ENCODE data around the gene CD7.

The CD7 gene

DNA sequence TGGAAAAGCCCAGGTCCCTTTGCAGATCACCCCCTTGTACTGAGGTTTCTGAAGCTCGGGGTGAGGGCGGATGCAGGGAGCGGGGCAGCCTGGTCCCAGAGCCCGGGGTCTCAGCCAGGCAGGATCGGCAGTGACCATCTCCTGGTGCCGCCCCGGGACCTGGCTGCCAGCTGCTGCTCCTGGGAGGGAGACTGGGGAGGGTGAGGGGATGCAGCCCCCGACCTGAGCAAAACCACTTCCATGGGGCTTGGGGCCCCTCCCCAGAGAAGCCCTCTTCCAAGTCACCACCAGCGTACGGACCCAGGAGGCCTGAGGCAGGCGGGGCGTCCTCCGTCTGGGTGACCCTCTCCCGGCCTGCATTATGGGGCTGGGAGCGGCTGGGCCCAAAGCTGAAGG, 14.8 kb downstream of the CD7 start:
- no peak for DNase-seq
- in situ Hi-C loops (cut with MboI; ENCODE audit: low pct_unique_long_range_greater_than_20kb, low sequenced_read_pairs), result no loop called here

DNA sequence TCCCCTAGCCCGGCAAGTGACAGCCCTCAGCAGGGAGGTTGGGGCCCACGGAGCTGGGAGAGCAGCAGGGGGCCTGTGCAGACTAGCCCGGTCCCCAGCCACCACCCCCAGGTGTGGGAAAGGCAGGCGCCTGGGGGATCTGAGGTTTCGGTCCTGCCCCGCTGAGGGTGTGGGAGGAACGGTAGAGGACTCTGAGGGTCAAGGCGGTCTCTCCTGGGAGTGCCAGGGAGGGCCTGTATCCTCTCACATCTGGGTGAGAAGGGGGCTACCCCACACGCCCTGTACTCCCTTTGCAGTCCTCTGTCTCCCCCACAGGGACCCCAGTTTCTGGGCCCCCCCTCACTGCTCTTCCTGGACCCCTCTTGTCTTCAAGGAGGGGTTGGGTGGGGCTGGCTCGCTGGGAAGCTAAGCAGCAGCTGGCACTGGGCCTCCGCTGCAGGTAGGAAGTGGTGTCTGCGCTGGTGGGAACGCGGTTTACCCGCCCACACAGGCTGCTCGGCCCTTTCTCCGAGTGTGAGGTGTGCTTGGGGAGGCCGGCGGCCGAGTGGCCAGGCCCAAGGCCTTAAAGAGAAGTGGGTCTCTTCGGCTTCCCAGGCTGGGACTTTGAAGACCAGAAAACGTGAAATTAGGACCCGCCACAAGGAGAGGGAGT, 15.4 kb downstream of the CD7 start:
- peak; percentile 43 for DNase-seq
- in situ Hi-C loops (cut with MboI; ENCODE audit: low pct_unique_long_range_greater_than_20kb, low sequenced_read_pairs), result no loop called here

DNA sequence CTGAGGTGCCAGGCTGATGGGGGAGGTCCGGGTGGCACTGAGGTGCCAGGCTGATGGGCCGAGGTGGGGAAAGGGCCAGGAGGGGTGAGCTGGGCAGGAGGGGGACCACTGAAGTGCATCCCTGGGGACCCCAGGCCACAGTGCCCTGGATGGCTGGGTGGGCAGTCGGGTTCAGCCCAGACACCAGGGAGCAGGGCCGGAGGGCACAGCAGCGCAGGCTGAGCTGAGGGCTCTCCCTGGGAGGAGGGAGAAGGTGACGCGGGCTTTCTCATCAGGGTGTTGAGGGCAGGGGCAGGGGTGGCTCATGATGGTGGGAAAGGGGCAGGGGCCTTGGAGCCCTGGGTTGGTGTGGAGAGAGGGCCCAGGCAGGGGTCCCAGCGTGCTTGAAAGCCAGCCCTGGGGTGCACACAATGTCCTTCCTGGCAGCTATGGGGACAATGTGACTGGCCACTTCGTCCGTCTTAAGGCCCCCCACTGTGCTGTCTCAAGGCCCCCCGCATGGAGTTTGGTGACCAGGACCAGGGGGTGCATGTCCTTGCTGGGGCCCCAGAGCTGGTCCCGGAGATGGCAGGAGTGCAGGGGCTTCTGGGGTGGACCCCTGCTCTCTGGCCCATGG, 16.0 kb downstream of the CD7 start:
- no peak for DNase-seq

DNA sequence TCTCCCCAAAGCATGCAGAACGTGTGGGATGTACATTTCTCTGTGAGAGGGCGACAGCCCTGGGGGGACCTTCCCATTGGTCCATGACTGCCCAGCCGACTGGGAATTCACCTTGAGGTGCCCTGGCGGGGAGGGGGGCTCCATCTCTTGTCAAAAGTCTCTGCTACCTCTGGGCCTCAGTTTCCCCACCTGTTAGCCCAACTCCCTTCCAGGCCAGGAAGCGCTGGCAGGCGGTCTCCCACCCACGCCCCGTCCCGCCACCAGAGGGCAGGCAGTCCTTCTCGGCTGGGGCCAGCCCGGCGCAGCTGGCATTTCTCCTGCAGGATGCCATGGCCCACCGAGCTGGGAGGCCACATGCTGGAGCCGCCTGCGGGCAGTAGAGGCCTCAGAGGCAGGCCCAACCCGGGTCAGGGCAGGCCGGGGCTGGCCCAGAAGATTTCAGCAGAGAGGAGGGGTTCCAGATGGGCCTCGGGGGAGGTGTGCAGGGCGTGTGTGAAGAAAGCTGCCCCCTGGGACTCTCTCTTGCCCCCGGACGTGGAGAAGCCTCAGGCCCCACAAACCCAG, 16.6 kb downstream of the CD7 start:
- peak; percentile 49 for DNase-seq
- in situ Hi-C loops (cut with MboI; ENCODE audit: low pct_unique_long_range_greater_than_20kb, low sequenced_read_pairs), result no loop called here

More for the DNA sequence above, 16.0 kb downstream of the CD7 start:
- in situ Hi-C loops (cut with MboI; ENCODE audit: low pct_unique_long_range_greater_than_20kb, low sequenced_read_pairs), result no loop called here

DNA sequence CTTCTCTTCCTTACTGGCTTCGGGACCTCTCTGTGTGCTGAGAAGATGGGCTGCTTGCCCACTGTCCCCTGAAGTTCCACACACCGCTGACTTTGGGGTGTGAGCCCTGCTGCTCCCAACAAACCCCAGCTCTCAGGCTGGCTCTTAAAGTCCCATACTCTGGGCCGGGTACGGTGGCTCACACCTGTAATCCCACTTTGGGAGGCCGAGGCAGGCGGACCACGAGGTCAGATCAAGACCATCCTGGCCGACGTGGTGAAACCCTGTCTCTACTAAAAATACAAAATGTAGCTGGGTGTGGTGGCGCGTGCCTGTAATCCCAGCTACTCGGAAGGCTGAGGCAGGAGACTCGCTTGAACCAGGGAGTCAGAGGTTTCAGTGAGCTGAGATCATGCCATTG, 17.2 kb downstream of the CD7 start:
- in situ Hi-C loops (cut with MboI; ENCODE audit: low pct_unique_long_range_greater_than_20kb, low sequenced_read_pairs), result no loop called here
- DNase-seq, result no peak

DNA sequence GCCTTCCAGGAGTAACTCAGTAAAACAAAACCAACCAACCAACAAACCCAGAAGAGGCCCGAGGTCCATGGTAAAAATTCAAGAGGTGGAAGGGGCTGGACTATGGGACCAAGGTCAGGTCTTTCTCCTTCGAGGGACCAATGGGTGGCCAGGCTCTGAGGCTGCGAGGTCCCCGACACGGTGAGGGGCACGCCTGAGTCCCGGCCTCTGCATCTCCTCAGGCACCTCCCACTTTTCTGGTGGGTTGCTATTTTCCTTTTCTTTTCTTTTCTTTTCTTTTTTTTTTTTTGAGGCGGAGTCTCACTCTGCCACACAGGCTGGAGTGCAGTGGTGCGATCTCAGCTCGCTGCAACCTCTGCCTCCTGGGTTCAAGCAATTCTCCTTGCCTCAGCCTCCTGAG, 18.0 kb downstream of the CD7 start:
- DNase-seq, result no peak
- in situ Hi-C loops (cut with MboI; ENCODE audit: low pct_unique_long_range_greater_than_20kb, low sequenced_read_pairs), result no loop called here

DNA sequence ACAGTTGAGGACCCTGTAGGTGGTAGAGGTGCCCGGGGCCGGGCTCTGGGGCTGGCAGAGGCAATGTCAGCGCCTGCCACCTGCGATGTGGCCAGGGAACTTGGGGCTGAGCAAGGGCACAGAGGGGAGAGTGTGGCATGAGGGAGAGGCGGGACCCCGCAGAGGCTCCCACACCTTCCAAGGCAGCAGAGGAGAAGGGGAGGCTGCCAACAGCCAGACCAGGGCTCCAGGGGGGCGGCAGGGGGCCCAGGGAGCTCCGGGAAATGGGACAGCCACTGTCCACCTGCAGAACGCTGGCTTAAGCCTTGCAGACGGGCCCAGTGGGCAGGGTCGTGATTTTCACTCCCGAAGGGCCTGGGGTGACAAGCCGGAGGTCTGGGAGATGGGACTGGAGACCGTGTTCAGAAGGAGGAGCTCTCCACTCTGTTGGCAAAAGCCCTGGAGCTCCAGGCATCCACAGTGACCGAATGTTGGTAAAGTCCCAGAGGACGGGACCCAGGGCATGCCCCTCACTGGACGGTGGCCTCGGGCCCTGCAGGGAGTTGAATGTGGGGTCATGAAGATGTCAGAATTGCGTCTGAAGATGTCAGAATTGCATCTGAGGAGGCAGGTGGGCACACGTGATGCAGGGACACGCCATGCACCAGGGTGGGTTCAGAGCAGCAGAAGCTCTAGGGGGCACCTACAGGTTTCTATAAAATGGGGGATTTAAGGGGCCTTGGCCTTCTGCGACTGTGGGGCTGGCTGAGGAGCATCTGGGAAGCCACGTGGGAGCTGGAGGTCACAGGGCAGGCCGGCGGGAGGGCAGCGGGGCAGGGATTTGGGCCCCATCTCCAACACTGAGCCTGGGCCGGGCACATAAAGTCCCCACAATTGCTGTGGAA, 18.6 kb downstream of the CD7 start:
- no peak for DNase-seq
- in situ Hi-C loops (cut with MboI; ENCODE audit: low pct_unique_long_range_greater_than_20kb, low sequenced_read_pairs), result no loop called here

DNA sequence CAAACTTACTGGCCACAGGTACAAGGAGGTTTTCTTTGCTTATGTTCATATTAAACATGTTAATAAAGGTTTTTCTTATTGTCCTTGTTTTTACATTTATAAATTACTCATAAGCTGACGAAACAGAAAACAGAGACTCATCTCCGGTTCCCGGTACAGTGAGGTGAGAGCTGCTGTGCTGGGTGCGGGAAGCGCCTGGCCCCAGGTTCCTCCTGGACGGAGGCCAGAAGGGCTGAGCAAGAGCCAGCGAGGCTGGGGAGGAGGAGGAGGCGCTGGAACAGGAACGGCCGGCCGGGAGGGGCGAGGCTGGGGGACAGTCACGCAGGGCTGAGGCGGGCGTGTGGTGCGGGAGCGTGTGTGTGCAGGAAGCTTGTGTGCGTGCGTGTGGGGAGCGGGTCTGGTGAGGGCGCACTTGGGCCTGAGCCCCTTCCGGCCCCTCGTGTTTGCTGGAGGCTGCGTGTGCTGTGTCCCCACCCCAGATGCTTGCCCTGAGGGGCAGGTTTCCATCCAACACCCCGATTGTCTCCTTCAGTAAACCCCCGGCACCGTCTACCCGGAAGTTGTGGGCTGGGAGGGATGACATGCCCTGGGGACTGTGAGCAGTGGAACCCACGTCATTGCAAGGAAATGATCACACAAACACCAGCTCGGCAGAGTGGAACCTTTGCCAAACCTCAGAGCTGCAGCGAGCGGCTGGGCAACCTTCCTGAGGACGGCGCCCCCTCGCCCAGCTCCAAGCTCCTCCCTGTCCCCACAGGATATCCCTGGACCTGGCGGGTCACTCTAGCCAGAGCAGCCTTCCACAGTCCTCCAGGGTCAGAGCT, 19.5 kb downstream of the CD7 start:
- in situ Hi-C loops (cut with MboI; ENCODE audit: low pct_unique_long_range_greater_than_20kb, low sequenced_read_pairs), result no loop called here
- DNase-seq, result peak; percentile 95

DNA sequence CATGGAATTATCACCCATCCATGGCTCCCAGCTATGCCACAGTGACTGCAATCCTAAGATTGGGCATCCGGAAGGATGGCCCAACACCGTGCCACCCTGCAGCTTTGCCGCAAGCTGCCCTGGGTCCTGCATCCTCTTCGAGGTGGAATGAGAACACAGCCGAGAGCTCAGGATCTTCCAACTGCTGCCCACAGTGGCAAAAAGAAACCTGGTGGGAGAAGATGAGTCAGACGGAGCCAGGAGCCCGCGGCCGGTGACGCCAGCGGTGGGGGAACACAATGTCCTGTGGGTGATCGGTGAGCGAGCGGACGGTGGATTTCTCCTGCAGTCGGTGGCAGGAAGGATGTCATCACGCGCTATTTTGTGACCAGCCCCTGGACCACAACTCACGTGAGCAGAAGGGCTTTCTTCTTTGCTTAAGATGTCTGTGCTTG, 20.1 kb downstream of the CD7 start:
- in situ Hi-C loops (cut with MboI; ENCODE audit: low pct_unique_long_range_greater_than_20kb, low sequenced_read_pairs), result no loop called here
- DNase-seq, result no peak

DNA sequence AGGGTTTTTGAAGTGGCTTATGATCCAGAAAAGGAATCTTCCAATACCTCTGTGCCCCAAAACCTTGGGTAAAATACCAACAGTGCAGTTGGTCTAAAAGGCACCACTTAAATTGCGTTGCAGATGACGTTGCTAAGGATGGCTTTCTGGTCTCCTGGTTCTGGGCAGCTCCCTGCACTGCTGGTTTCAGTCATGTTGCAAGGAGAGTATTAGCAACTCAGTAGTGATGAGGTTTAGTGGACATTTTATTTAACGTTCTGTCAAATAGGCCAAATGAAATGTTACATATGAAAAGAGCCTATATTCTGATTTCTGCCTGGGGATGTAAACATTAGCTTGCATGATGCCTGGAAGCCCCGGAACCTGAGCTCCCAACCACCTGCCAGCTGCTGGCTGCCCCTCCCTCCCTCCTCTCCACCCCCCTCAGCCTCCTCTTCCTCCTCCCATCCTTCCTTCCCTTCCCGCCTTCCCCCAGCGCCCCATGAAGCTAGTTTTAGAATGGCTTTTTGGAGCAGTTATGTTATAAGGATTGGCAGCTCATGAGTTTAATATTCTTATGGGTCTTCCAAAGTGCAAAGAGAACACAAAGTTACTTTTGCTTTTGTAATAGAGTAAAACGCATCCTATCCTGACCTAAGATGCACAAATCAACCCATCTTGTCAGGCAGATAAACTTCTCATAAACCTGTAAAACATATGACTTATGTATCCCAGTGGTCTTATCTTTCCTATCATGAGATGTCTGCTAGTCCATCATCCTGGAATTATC, 20.7 kb downstream of the CD7 start:
- in situ Hi-C loops (cut with MboI; ENCODE audit: low pct_unique_long_range_greater_than_20kb, low sequenced_read_pairs), result no loop called here
- DNase-seq, result no peak

DNA sequence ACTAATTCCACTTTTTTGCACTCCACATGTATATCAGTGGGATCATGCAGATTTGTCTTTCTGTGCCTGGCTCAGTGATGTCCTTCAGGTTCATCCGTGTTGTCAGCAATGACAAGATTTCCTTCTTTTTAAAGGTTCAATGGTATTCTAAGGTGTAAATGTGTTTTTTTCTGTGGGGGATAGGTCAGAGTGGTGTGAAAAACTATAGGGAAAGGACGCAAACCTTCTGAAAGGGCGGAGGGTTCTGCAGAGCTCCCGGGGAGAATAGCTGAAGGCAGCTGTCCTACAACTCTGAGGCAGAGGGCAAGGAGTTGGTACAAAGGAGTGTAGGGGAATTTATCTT, 22.0 kb downstream of the CD7 start:
- in situ Hi-C loops (cut with MboI; ENCODE audit: low pct_unique_long_range_greater_than_20kb, low sequenced_read_pairs), result no loop called here
- DNase-seq, result no peak

DNA sequence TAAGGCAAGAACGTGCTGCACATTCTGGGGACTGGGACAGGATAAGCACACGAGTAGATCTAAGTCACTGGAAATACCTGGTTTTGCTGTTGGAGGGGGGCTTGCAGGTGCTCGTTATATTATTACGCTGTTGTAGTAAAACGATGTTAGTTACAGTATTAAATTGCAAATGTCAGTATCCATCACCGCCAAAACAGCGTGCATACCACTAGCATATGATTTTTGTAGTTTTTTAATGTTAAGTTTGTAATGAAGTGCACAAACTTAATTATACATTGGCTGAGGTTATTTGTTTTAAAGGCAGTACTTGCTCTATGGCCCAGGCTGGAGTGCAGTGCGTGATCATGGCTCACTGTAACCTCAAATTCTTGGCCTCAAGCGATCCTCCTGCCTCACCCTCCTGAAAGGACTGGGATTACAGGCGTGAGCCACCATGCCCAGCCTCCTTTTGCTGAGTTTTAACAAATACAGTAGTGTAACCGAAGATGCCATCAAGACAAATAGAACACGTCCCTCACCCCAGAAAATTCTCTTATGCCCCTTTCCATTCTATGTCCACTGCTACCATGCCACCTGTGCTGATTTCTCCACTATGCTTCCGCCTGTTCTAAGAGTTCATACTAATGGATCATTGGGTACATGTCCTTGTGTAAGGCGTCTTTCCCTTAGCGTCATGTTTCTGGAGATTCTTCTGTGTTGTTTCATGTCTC, 23.2 kb downstream of the CD7 start:
- no peak for DNase-seq

DNA sequence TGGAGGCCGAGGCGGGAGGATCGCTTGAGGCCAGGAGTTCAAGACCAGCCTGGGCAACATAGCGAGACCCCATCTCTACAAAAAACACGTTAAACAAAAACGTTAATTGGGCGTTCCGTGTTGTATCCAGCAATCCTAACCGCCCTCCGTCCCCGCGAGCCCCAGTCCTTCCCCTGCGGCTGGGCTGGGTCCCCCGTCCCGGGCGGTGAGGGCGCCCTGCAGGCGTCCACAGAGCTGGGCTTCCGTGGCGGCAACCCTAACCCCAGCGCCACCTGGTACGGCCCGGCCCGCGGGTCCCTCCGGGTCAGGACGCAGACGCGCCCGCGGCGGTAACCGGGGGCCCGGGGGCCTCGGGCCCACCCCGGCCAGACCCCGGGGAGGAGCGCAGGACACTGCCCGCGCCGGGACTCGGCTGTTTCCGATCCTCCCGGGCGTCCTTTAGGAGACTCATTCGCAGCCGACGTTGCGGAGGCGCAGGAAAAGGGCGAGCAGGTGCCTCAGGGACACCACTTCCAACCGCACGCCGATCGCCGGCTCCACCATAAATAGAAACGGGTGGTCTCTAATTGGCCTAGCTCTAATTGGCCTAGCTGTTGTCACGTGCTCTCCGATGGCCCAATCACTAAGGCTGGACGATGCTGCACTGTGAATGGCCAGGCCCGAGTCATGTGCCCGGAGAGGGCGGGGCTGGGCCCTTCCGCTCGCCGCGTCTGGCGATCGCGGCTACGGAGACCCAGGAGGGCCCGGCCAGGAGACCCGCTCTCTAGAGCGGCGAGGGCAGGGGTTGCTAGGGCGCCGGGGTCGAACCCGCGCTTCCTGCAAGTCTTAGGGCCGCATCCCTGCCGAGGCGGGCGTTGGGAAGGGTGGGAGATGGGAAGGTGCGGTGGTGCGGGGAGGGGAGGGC, 24.9 kb downstream of the CD7 start:
- peak; percentile 97 for DNase-seq
- in situ Hi-C loops (cut with MboI; ENCODE audit: low pct_unique_long_range_greater_than_20kb, low sequenced_read_pairs), result no loop called here

More for the DNA sequence above, 23.2 kb downstream of the CD7 start:
- in situ Hi-C loops (cut with MboI; ENCODE audit: low pct_unique_long_range_greater_than_20kb, low sequenced_read_pairs), result no loop called here

DNA sequence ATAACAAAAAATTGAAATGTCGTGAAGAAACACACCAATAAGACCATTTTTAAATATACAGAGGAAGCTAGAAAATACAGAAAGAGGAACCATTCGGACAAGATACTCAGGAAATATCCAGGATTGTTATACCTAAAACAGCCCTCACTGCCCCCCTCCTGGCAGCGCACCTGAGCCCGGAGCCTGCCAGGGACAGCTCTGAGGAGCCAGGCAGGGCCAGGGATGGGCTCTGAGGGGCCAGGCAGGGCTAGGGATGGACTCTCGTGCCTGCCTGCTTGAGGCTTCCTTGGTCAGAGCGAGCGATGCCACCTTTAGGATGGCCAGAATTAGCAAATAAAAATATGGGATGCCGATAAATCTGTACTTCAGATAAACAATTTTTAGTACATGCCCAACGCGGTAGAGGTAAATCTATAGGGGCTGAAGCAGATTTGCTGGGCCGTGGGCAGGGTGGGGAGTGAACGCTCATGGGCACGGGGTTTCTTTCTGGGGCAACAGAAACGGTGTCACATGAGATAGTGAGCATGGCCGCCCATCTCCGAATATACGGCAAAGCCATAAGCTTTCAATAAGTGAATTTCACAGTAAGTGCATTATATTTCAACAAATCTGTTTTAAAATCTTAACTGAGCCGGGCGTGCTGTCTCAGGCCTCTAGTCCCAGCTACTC, 25.7 kb downstream of the CD7 start:
- no peak for DNase-seq
- in situ Hi-C loops (cut with MboI; ENCODE audit: low pct_unique_long_range_greater_than_20kb, low sequenced_read_pairs), result no loop called here

DNA sequence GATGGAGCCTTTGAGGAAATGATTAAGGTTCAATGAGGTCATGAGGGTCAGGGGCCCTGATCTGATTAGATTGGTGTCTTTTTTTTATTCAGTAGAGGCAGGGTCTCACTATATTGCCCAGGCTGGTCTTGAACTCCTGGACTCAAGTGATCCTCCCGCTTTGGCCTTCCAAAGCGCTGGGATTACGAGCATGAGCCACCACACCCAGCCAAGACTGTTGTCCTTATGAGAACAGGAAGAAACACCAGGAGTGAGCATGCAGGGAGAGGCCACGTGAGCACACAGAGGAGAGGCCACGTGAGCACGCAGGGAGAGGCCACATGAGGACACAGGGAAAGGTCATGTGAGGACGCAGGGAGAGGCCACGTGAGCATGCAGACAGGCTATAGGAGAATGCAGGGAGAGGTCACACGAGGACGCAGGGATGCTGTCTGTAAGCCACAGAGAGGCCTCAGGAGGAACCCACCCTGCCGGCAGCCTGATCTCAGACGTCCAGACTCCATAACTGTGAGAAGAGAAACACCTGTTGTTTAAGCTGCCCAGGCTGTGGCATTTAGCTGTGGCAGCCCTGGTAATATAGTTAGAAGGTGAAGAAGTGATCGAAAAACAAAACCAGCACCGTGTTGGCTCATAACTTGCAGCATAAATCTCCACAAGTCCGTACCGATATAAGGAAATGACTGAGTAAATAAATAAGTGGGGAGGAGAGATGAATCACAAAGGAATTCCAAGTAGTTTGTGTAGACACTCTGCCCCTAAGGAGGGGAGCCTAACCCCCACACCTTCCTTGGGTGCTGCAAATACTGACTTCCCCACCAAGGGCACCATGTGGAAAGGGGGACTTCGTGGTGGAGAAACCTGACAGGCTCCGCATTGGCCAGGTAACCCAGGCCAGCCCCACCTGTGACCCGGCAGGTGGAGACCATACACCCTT, 29.3 kb downstream of the CD7 start:
- in situ Hi-C loops (cut with MboI; ENCODE audit: low pct_unique_long_range_greater_than_20kb, low sequenced_read_pairs), result no loop called here
- peak; percentile 97 for DNase-seq
